Transverse colon (tissue), 4 donors: Measurements from ENCODE around the gene TYROBP. TPM values are rescaled to one million over a fixed set of nuclear protein-coding genes. Genes with fewer than 3 reads are reported as not detected.
A peak's percentile ranks its signal among the peaks of the same experiment; 100 is the strongest.

Source experiments
- DNase-seq: peaks from one replicate; pipeline ENCODE4 v3.0.0-alpha.2; 2019
- H3K27ac ChIP-seq, 4 donors: fragments of 200-600 bp; sonication (generic); 2 replicates each; pipeline ENCODE4 v1.5.1; 2016 to 2018; ENCODE audit warnings: inconsistent platforms in 4 of 4
- H3K27me3 ChIP-seq: fragments of 200-600 bp; sonication (generic); 2 replicates; pipeline ENCODE4 v1.5.1; 2017; ENCODE audit warnings: inconsistent platforms
- H3K36me3 ChIP-seq, 4 donors: fragments of 200-600 bp; sonication (generic); 2 replicates each; pipeline ENCODE4 v1.5.1; 2017 to 2019; ENCODE audit warnings: inconsistent platforms in 4 of 4
- H3K4me1 ChIP-seq, 4 donors: fragments of 200-600 bp; sonication (generic); 2 replicates each; pipeline ENCODE4 v1.5.1; 2017 to 2020; ENCODE audit warnings: inconsistent platforms in 4 of 4
- H3K4me3 ChIP-seq, 4 donors: fragments of 200-600 bp; sonication (generic); 1 replicate in 1 of 4; 2 replicates in 3 of 4; pipeline versions ENCODE4 v1.5.1 to v1.6.1; 2017 to 2019; ENCODE audit warnings: inconsistent platforms in 4 of 4
- H3K9me3 ChIP-seq, 2 donors: fragments of 200-600 bp; sonication (generic); 2 replicates each; pipeline ENCODE4 v1.5.1; 2017 to 2019; ENCODE audit warnings: inconsistent platforms in 2 of 2
- CTCF ChIP-seq, 5 experiments: fragments of 200-600 bp in 3 of 5; fragments of 450-650 bp in 2 of 5; sonication (generic) in 3 of 5; IDR thresholded peaks; 1 replicate in 2 of 5; 2 replicates in 3 of 5; pipeline ENCODE4 v1.5.1; 2016 to 2017; ENCODE audit warnings: antibody characterized with exemption in 5 of 5, inconsistent platforms in 3 of 5, mild to moderate bottlenecking in 2 of 5, moderate library complexity in 1 of 5
- EP300 ChIP-seq: sonication (generic); formaldehyde crosslinking; IDR thresholded peaks from one replicate; pipeline ENCODE4 v1.6.1; 2017; ENCODE audit warnings: antibody characterized with exemption, low read depth
- POLR2A ChIP-seq: fragments of 450-650 bp; IDR thresholded peaks from one replicate; pipeline ENCODE4 v1.6.1; 2016; ENCODE audit warnings: antibody characterized with exemption, mild to moderate bottlenecking, moderate library complexity
- POLR2AphosphoS5 ChIP-seq, 3 donors: sonication (generic); formaldehyde crosslinking; IDR thresholded peaks; one replicate each; pipeline ENCODE4 v1.6.1; 2016; ENCODE audit warnings: antibody characterized with exemption in 3 of 3
- WGBS, 2 donors: methylation state at CpG; one replicate each; pipeline ENCODE4 v1.1.5; 2018; ENCODE audit warnings: low coverage in 1 of 2; 5-methylcytosine and 5-hydroxymethylcytosine counted together
- in situ Hi-C, 4 donors: fragments of 200-750 bp; cut with MboI; loops; one replicate each; pipeline versions ENCODE4 v1.15.0 to v1.15.1; 2017; ENCODE audit warnings: low sequenced_read_pairs in 3 of 4, low pct_ligation_motif_present in 1 of 4, low pct_unique_long_range_greater_than_20kb in 1 of 4
- intact Hi-C: fragments of 100-400 bp; cut with DNase I; formaldehyde crosslinking; loops from one replicate; pipeline ENCODE4 v1.15.1; 2023; ENCODE audit warnings: low total_unique reads
- total RNA-seq, 4 donors: library from RNA; depleted of rRNA; stranded (reverse); fragments of >200 nt; gene quantifications; one replicate each; pipeline ENCODE4 v1.1.0, GENCODE V29; 2016

The TYROBP gene
- total RNA-seq, 4 donors from 2014 or later: 25.6 to 81.5 (median 52.2) TPM

DNA sequence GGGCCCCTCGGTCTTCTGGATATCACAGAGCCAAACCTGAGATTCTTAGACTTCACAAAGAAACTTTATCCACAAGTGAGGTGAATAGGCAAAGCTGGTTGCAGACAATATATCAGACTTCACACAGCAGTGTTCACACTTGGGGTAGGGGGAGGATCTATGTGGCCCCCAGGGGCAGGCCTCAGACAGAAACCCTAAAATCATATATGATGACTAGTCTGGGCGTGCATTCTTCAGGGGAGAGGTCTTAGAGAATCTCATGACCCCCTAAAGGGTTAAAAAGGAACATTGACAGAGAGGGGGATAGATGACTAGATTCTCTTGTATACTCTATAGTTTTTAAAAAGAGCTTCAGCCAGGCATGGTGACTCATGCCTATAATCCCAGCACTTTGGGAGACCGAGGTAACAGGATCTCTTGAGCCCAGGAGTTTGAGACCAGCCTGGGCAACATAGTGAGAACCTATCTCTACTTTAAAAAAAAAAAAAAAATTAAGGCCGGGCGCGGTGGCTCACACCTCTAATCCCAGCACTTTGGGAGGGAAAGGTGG, 2.8 kb downstream of the TYROBP start:
- H3K27me3 ChIP-seq: no peaks in the 10 kb centered on the region
- intact Hi-C loops (no loop called here), in situ Hi-C loops (no loop called here)
- TF ChIP-seq EP300 (no peak), POLR2AphosphoS5 (IDR thresholded peaks at IDR 0.05) (no peak), CTCF (IDR thresholded peaks at IDR 0.05) (no peak)
- DNase-seq: no peak
- no peak overlapping the region for H3K4me3 ChIP-seq
- H3K4me1 ChIP-seq: peaks cover 0 to 27% (median 7%) of the 10 kb centered on the region in 4 donors
- no peaks in the 10 kb centered on the region for H3K36me3 ChIP-seq
- WGBS, 2 donors: 61 to 75% methylated on average over 6 of the region's 6 CpGs
- H3K27ac ChIP-seq: peak overlapping the region; percentile 9 to 94 (median 71)
- no peaks in the 10 kb centered on the region for H3K9me3 ChIP-seq

DNA sequence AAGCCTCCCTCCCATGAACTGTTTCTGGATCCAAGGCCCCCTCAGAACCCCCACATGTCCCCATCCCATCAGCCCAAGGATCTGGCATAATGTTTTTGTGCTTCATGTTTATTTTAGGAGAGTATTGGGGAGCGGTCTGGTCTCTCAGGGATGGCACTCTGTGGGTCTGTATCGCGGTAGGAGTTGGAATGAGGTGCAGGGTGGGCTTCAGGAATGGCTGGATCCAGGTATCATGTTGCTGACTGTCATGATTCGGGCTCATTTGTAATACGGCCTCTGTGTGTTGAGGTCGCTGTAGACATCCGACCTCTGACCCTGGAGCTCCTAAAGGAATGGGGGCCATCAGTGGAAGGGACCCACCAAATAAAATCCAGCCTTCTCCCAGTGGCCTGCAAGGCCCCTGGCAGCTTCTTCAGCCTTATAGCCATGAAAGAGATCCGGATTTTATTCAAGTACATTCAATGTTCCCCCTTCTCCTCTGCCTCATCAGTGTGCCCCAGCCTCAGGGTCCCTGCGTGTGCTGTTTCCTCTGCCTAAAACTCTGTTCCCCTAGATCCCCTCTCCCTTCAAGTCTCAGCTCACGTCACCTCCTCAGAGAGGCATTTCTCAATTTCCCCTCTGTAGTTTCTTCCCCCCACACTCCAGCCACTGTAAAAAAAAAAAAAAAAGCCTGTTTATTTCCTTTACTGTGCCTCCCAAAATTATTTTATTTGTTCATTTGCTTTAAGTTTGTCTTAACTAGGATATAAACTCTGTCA, 3.6 kb downstream of the TYROBP start:
- DNase-seq: no peak
- 62 to 87% methylated on average over 3 to 10 of the region's 10 CpGs for WGBS, 2 donors
- intact Hi-C loops: no loop called here

GRCh38 chr19:35903550-35904179, 4.4 kb downstream of the TYROBP start:
- peak overlapping the region; percentile 88 to 97 (median 92) for H3K27ac ChIP-seq
- H3K27me3 ChIP-seq: no peaks in the 10 kb centered on the region
- in situ Hi-C loops (no loop called here), intact Hi-C loops (no loop called here)
- H3K4me3 ChIP-seq: peak overlapping the region in 2 of 4 donors; percentile 11 to 31
- peak; percentile 86 for DNase-seq
- TF ChIP-seq EP300 (no peak), CTCF (IDR thresholded peaks at IDR 0.05) (no peak), POLR2AphosphoS5 (IDR thresholded peaks at IDR 0.05) (peak in 2 of 3 donors; percentile 54 to 57), POLR2A (peak; percentile 57)
- H3K36me3 ChIP-seq: no peaks in the 10 kb centered on the region
- WGBS, 2 donors: 4% methylated on average over 24 of the region's 24 CpGs; no CpG with 5 or more reads in 1 of the 2 donors
- H3K9me3 ChIP-seq: no peaks in the 10 kb centered on the region
- peaks cover 0 to 27% (median 8%) of the 10 kb centered on the region in 4 donors for H3K4me1 ChIP-seq

More for the DNA sequence above, 3.6 kb downstream of the TYROBP start:
- in situ Hi-C loops: no loop called here
- H3K27me3 ChIP-seq: no peaks in the 10 kb centered on the region
- peaks cover 0 to 27% (median 7%) of the 10 kb centered on the region in 4 donors for H3K4me1 ChIP-seq
- H3K4me3 ChIP-seq: no peak overlapping the region
- TF ChIP-seq CTCF (IDR thresholded peaks at IDR 0.05) (no peak), POLR2AphosphoS5 (IDR thresholded peaks at IDR 0.05) (no peak), EP300 (no peak), POLR2A (no peak)
- H3K27ac ChIP-seq: peak overlapping the region; percentile 9 to 94 (median 88)
- no peaks in the 10 kb centered on the region for H3K9me3 ChIP-seq
- no peaks in the 10 kb centered on the region for H3K36me3 ChIP-seq

- TF ChIP-seq EP300: no peak
- in situ Hi-C loops (no loop called here), intact Hi-C loops (no loop called here)
- no peaks in the 10 kb centered on the region for H3K36me3 ChIP-seq
- peaks cover 4 to 34% (median 13%) of the 10 kb centered on the region in 4 donors for H3K4me1 ChIP-seq
- H3K27me3 ChIP-seq: no peaks in the 10 kb centered on the region
- H3K9me3 ChIP-seq: no peaks in the 10 kb centered on the region
- WGBS, 2 donors: 56 to 65% methylated on average over 4 to 10 of the region's 10 CpGs
- peak overlapping the region; percentile 88 to 97 (median 92) for H3K27ac ChIP-seq
- H3K4me3 ChIP-seq: peak overlapping the region in 2 of 4 donors; percentile 11 to 31
- no peak for DNase-seq
Observed at GRCh38 chr19:35902870-35903475, 5.1 kb downstream of the TYROBP start.
